HepG2 (cell line): Measurements from ENCODE around the gene SS18L1. TPM values are rescaled to one million over a fixed set of nuclear protein-coding genes. Genes with fewer than 3 reads are reported as not detected.
A peak's percentile ranks its signal among the peaks of the same experiment; 100 is the strongest.

Experiments used
- ATM ChIP-seq: fragments of 450-650 bp; IDR thresholded peaks from 2 replicates; pipeline ENCODE4 v1.7.1; 2017; ENCODE audit warnings: mild to moderate bottlenecking, borderline replicate concordance
- BHLHE40 ChIP-seq: IDR thresholded peaks from 2 replicates; pipeline ENCODE4 v1.6.1; 2011; ENCODE audit warnings: low read length, improper control_type of control experiment
- CHD2 ChIP-seq: IDR thresholded peaks from 2 replicates; pipeline ENCODE4 v1.6.1; 2011; ENCODE audit warnings: low read depth, low read length, improper control_type of control experiment
- DNMT1 ChIP-seq: sonication (generic); formaldehyde crosslinking; IDR thresholded peaks from 2 replicates; pipeline ENCODE4 v1.5.1; 2020; ENCODE audit warnings: mild to moderate bottlenecking, missing genetic modification reagents
- E2F5 ChIP-seq: sonication (generic); formaldehyde crosslinking; conservative IDR thresholded peaks from 2 replicates; pipeline ENCODE4 v1.4.0; 2020; ENCODE audit warnings: missing genetic modification reagents
- KDM6A ChIP-seq: IDR thresholded peaks from 2 replicates; pipeline ENCODE4 v1.6.1; 2016; ENCODE audit warnings: low read depth
- LCORL ChIP-seq, 2 experiments: fragments of 450-650 bp in 1 of 2; sonication (generic) in 1 of 2; formaldehyde crosslinking in 1 of 2; IDR thresholded peaks; 2 replicates each; pipeline versions ENCODE4 v1.5.0 to v1.6.1; 2017 to 2020; ENCODE audit warnings: antibody characterized with exemption in 1 of 2, missing genetic modification reagents in 1 of 2
- NFE2L1 ChIP-seq: sonication (generic); formaldehyde crosslinking; IDR thresholded peaks from 2 replicates; pipeline ENCODE4 v1.4.0; 2020; ENCODE audit warnings: missing genetic modification reagents, mild to moderate bottlenecking, borderline replicate concordance
- RAD21 ChIP-seq: fragments of 450-650 bp; formaldehyde crosslinking; IDR thresholded peaks from 2 replicates; pipeline ENCODE4 v1.5.0; 2020; ENCODE audit warnings: mild to moderate bottlenecking
- RBFOX2 ChIP-seq: fragments of 200-400 bp; formaldehyde crosslinking; IDR thresholded peaks from 2 replicates; pipeline ENCODE4 v1.6.1; 2017; ENCODE audit warnings: low read depth, mild to moderate bottlenecking, low read length
- SATB2 ChIP-seq: sonication (generic); formaldehyde crosslinking; IDR thresholded peaks from 2 replicates; pipeline ENCODE4 v1.5.0; 2020; ENCODE audit warnings: missing genetic modification reagents
- SKI ChIP-seq: fragments of 450-650 bp; IDR thresholded peaks from one replicate; pipeline ENCODE4 v1.6.1; 2018; ENCODE audit warnings: mild to moderate bottlenecking; ENCODE audit not compliant: partially characterized antibody
- TGIF2 ChIP-seq: IDR thresholded peaks from 2 replicates; pipeline ENCODE4 v1.6.1; 2016; ENCODE audit warnings: control low read depth, missing compliant biosample characterization
- ZHX2 ChIP-seq, 2 experiments: sonication (generic) in 1 of 2; formaldehyde crosslinking in 1 of 2; IDR thresholded peaks; 2 replicates each; pipeline versions ENCODE4 v1.6.1 to v1.9.0; 2014 to 2022; ENCODE audit warnings: antibody characterized with exemption in 1 of 2, borderline replicate concordance in 1 of 2, inconsistent platforms in 1 of 2, low read depth in 1 of 2, missing genetic modification reagents in 1 of 2
- ZNF18 ChIP-seq: sonication (generic); formaldehyde crosslinking; IDR thresholded peaks from 2 replicates; pipeline ENCODE4 v1.8.0; 2022; ENCODE audit warnings: mild to moderate bottlenecking, missing genetic modification reagents; ENCODE audit not compliant: insufficient replicate concordance
- ZNF253 ChIP-seq: sonication (generic); formaldehyde crosslinking; IDR thresholded peaks from 2 replicates; pipeline ENCODE4 v1.8.0; 2022; ENCODE audit warnings: mild to moderate bottlenecking, missing genetic modification reagents, borderline replicate concordance
- ZNF350 ChIP-seq: sonication (generic); formaldehyde crosslinking; IDR thresholded peaks from 2 replicates; pipeline ENCODE4 v1.4.0; 2020; ENCODE audit warnings: mild to moderate bottlenecking, low read depth, missing genetic modification reagents, borderline replicate concordance
- ZNF557 ChIP-seq: sonication (generic); formaldehyde crosslinking; IDR thresholded peaks from 2 replicates; pipeline ENCODE4 v1.4.0; 2020; ENCODE audit warnings: missing genetic modification reagents
- ZNF619 ChIP-seq: sonication (generic); formaldehyde crosslinking; IDR thresholded peaks from 2 replicates; pipeline ENCODE4 v1.4.0; 2020; ENCODE audit warnings: mild to moderate bottlenecking, missing genetic modification reagents
- ZNF644 ChIP-seq: IDR thresholded peaks from 2 replicates; pipeline ENCODE4 v1.6.1; 2016; ENCODE audit warnings: low read depth
- ZNF850 ChIP-seq: sonication (generic); formaldehyde crosslinking; conservative IDR thresholded peaks from 2 replicates; pipeline ENCODE4 v1.9.0; 2021; ENCODE audit warnings: mild to moderate bottlenecking, missing genetic modification reagents
- ZNF879 ChIP-seq: sonication (generic); formaldehyde crosslinking; IDR thresholded peaks from 2 replicates; pipeline ENCODE4 v1.8.1; 2023; ENCODE audit warnings: missing genetic modification reagents
- polyA plus RNA-seq, 8 experiments: library from polyadenylated mRNA; depleted of rRNA in 3 of 8; stranded (reverse) in 7 of 8; unstranded in 1 of 8; fragments of >200 nt; fragmentation: Illumina TruSeq in 4 of 8; extraction: Trizol in 4 of 8; gene quantifications; 2 replicates each; pipeline versions ENCODE4 v1.2.1 to v1.2.3, GENCODE V29; 2011 to 2016; ENCODE audit warnings: low read depth in 4 of 8, missing spikeins in 1 of 8, mixed read lengths in 1 of 8; ENCODE audit not compliant: insufficient read depth in 1 of 8
- total RNA-seq, 5 experiments: library from RNA; depleted of rRNA; stranded (reverse); fragments of >200 nt; fragmentation: Illumina TruSeq; extraction: Trizol; gene quantifications; 2 replicates each; pipeline ENCODE4 v1.2.3, GENCODE V29; 2016; ENCODE audit warnings: low read depth in 1 of 5

Gene SS18L1
- total and polyA plus RNA-seq, 2 of the 13 experiments (the other 11 are each of a cell fraction or from before 2014, with no cell fraction given) = 17.8 to 27.6 TPM

- no peak for TF ChIP-seq BHLHE40
- TF ChIP-seq DNMT1 (CRISPR knock-in tag) = no peak
- TF ChIP-seq ZNF619 = no peak; the same call in none of the 2 replicates
- 0 out of 2 replicates have a peak, but pooled peaks have one; percentile 42 for TF ChIP-seq ZNF850 (CRISPR knock-in tag)
- no peak for TF ChIP-seq NFE2L1
- TF ChIP-seq LCORL (IDR thresholded peaks at IDR 0.05) = no peak
- TF ChIP-seq LCORL (CRISPR knock-in tag; IDR thresholded peaks at IDR 0.05) = peak; percentile 47; the same call in 1 of the 2 replicates
- no peak for TF ChIP-seq SKI
- TF ChIP-seq ZNF350 (CRISPR knock-in tag) = peak; percentile 65; the same call in 1 of the 2 replicates
- no peak; the same call in none of the 2 replicates for TF ChIP-seq E2F5 (CRISPR knock-in tag)
- no peak for TF ChIP-seq ZNF644 (CRISPR knock-in tag)
- no peak for TF ChIP-seq ATM
- peak; percentile 15; the same call in 1 of the 2 replicates for TF ChIP-seq ZHX2 (IDR thresholded peaks at IDR 0.05; ENCODE audit: low read depth)
- TF ChIP-seq ZHX2 (CRISPR knock-in tag; IDR thresholded peaks at IDR 0.05; ENCODE audit: borderline replicate concordance) = peak; percentile 14; the same call in 1 of the 2 replicates
- TF ChIP-seq RBFOX2 = peak; percentile 70
- no peak for TF ChIP-seq ZNF557 (CRISPR knock-in tag)
- TF ChIP-seq CHD2 = no peak
- TF ChIP-seq SATB2 (CRISPR knock-in tag) = peak; percentile 71; the same call in 1 of the 2 replicates
- TF ChIP-seq ZNF879 (CRISPR knock-in tag) = 0 out of 2 replicates have a peak, but pooled peaks have one; percentile 29
- no peak for TF ChIP-seq RAD21 (CRISPR knock-in tag)
- TF ChIP-seq KDM6A (CRISPR knock-in tag) = no peak
- TF ChIP-seq TGIF2 (CRISPR knock-in tag) = peak; percentile 71
- peak; percentile 69; the same call in 1 of the 2 replicates for TF ChIP-seq ZNF253 (CRISPR knock-in tag)
- TF ChIP-seq ZNF18 (CRISPR knock-in tag) = no peak
Measured at GRCh38 chr20:62120990-62121775, 22.4 kb upstream of the SS18L1 start (continued).
